Endothelial cell of umbilical vein (primary cell): ENCODE results near the gene NUMA1. TPM values are rescaled to one million over a fixed set of nuclear protein-coding genes. Genes with fewer than 3 reads are reported as not detected.

ENCODE experiments used
- BruUV-seq: library from RNA; stranded (reverse); fragments of 400-500 nt; replicated peaks from 2 replicates; lab custom pipeline; 2021; lab: Mats Ljungman, UMichigan
- CTCF ChIA-PET: fragments of 300-600, 350-600 bp; sonication (Branson Sonifier 250); formaldehyde crosslinking; loops from one replicate; lab custom pipeline; 2021; ENCODE audit warnings: antibody characterized with exemption, inconsistent platforms; lab: Charles Lee
- POLR2A ChIA-PET: fragments of 300-600, 350-600 bp; sonication (Branson Sonifier 250); formaldehyde crosslinking; loops from one replicate; lab custom pipeline; 2021; ENCODE audit warnings: antibody characterized with exemption, inconsistent platforms; lab: Charles Lee
- DNase-seq: peaks from one replicate; pipeline ENCODE4 v3.0.0-alpha.2; 2011; ENCODE audit warnings: low read depth, low spot score
- FAIRE-seq: peaks from 2 replicates; lab custom pipeline; 2011; peaks lifted over from hg19 to GRCh38; lab: Jason Lieb, UNC
- H2AFZ ChIP-seq: 2 replicates; pipeline ENCODE4 v1.6.0; 2012; ENCODE audit warnings: low read depth, low read length, control low read depth, inconsistent platforms
- H3K27ac ChIP-seq: 2 replicates; pipeline ENCODE4 v1.5.1; 2011; ENCODE audit warnings: low read depth, mild to moderate bottlenecking, control low read depth, low read length, moderate library complexity; ENCODE audit not compliant: insufficient read depth
- H3K27me3 ChIP-seq, 2 experiments: 2 replicates each; pipeline versions ENCODE4 v1.6.0 to v1.6.1; 2011; ENCODE audit warnings: low read length in 2 of 2, mixed read lengths in 1 of 2; ENCODE audit not compliant: control insufficient read depth in 2 of 2, insufficient read depth in 2 of 2
- H3K36me3 ChIP-seq, 2 experiments: 2 replicates in 1 of 2; 3 replicates in 1 of 2; pipeline ENCODE4 v1.5.1; 2011; ENCODE audit warnings: low read length in 2 of 2, mild to moderate bottlenecking in 1 of 2, moderate library complexity in 1 of 2; ENCODE audit not compliant: control insufficient read depth in 2 of 2, insufficient read depth in 2 of 2; ENCODE audit errors: extremely low read depth in 1 of 2
- H3K4me1 ChIP-seq: 3 replicates; pipeline ENCODE4 v1.5.1; 2011; ENCODE audit warnings: mild to moderate bottlenecking, low read length; ENCODE audit not compliant: control insufficient read depth, insufficient read depth; ENCODE audit errors: extremely low read depth
- H3K4me2 ChIP-seq: 2 replicates; pipeline ENCODE4 v1.6.1; 2011; ENCODE audit warnings: low read length, control low read depth, mixed read lengths; ENCODE audit not compliant: insufficient read depth
- H3K4me3 ChIP-seq, 3 experiments: fragments of 200-600 bp in 1 of 3; sonication (generic), shearing (Covaris generic) in 1 of 3; replicated peaks in 1 of 3; 2 replicates each; pipeline ENCODE4 v1.5.1; 2011 to 2016; ENCODE audit warnings: control low read depth in 3 of 3, low read length in 3 of 3, mild to moderate bottlenecking in 2 of 3, inconsistent platforms in 1 of 3, low read depth in 1 of 3, moderate library complexity in 1 of 3; ENCODE audit not compliant: insufficient read depth in 1 of 3
- H3K79me2 ChIP-seq: 2 replicates; pipeline ENCODE4 v1.6.0; 2012; ENCODE audit warnings: low read length, inconsistent platforms; ENCODE audit not compliant: control insufficient read depth, insufficient read depth
- H3K9ac ChIP-seq: replicated peaks from 2 replicates; pipeline ENCODE3; 2011; ENCODE audit warnings: low read length, control low read depth; ENCODE audit not compliant: insufficient read depth; ENCODE audit errors: extremely low read depth
- H3K9me1 ChIP-seq: replicated peaks from 3 replicates; pipeline ENCODE4 v1.6.0; 2011; ENCODE audit warnings: mild to moderate bottlenecking, low read length; ENCODE audit not compliant: control insufficient read depth, insufficient read depth; ENCODE audit errors: extremely low read depth
- H3K9me3 ChIP-seq: replicated peaks from 2 replicates; pipeline ENCODE4 v1.5.1; 2012; ENCODE audit warnings: low read length, inconsistent platforms; ENCODE audit not compliant: control insufficient read depth, insufficient read depth
- H4K20me1 ChIP-seq: replicated peaks from 2 replicates; pipeline ENCODE3; 2011; ENCODE audit warnings: mild to moderate bottlenecking, low read length; ENCODE audit not compliant: control insufficient read depth, insufficient read depth; ENCODE audit errors: extremely low read depth
- CTCF ChIP-seq, 2 donors: IDR thresholded peaks; 1 replicate in 1 of 2; 2 replicates in 1 of 2; pipeline ENCODE4 v1.5.1; 2011; ENCODE audit warnings: low read length in 2 of 2, mild to moderate bottlenecking in 2 of 2, moderate library complexity in 2 of 2, control low read depth in 1 of 2, inconsistent platforms in 1 of 2, low read depth in 1 of 2; ENCODE audit not compliant: insufficient read depth in 1 of 2; ENCODE audit errors: extremely low read depth in 1 of 2
- EZH2 ChIP-seq: IDR thresholded peaks from 2 replicates; pipeline ENCODE4 v1.6.1; 2012; ENCODE audit warnings: borderline replicate concordance, low read depth, mild to moderate bottlenecking, moderate library complexity, low read length, inconsistent platforms; ENCODE audit not compliant: severe bottlenecking
- FOS ChIP-seq: IDR thresholded peaks from 2 replicates; pipeline ENCODE4 v1.6.1; 2011; ENCODE audit warnings: mild to moderate bottlenecking, low read length, moderate library complexity, borderline replicate concordance; ENCODE audit not compliant: insufficient read depth
- GATA2 ChIP-seq: IDR thresholded peaks from 2 replicates; pipeline ENCODE4 v1.7.0; 2011; ENCODE audit warnings: low read depth, mild to moderate bottlenecking, moderate library complexity, mixed read lengths, low read length; ENCODE audit not compliant: insufficient read length, insufficient read depth
- JUN ChIP-seq: IDR thresholded peaks from 2 replicates; pipeline ENCODE4 v1.6.1; 2011; ENCODE audit warnings: borderline replicate concordance, low read depth; ENCODE audit not compliant: insufficient read length, insufficient read depth
- MAX ChIP-seq: IDR thresholded peaks from 2 replicates; pipeline ENCODE4 v1.6.1; 2011; ENCODE audit not compliant: insufficient read depth, insufficient read length
- MYC ChIP-seq: IDR thresholded peaks from one replicate; pipeline ENCODE4 v1.6.1; 2011; ENCODE audit warnings: mild to moderate bottlenecking, low read depth, low read length
- POLR2A ChIP-seq: IDR thresholded peaks from 2 replicates; pipeline ENCODE4 v1.6.1; 2012; ENCODE audit warnings: low read depth, mild to moderate bottlenecking, control low read depth, low read length
- POLR2AphosphoS5 ChIP-seq: IDR thresholded peaks from 2 replicates; pipeline ENCODE4 v1.6.1; 2012; ENCODE audit warnings: low read depth, mild to moderate bottlenecking, control low read depth, low read length, moderate library complexity; ENCODE audit not compliant: insufficient read depth
- dilution Hi-C: fragments of 300-500 bp; cut with MboI; formaldehyde crosslinking; loops from one replicate; pipeline ENCODE4 v1.15.0; 2019; ENCODE audit warnings: low sequenced_read_pairs; ENCODE audit not compliant: extremely low pct_ligation_motif_present
- intact Hi-C: fragments of 100-400 bp; cut with micrococcal nuclease; formaldehyde crosslinking; loops from one replicate; pipeline ENCODE4 v1.10.0; 2022
- polyA plus RNA-seq, 4 experiments: library from polyadenylated mRNA; depleted of rRNA in 3 of 4; stranded (reverse) in 3 of 4; unstranded in 1 of 4; fragments of >200 nt; gene quantifications; 2 replicates each; pipeline versions ENCODE4 v1.2.1 to v1.2.3, GENCODE V29; 2011 to 2012; ENCODE audit warnings: missing spikeins in 1 of 4
- total RNA-seq: library from RNA; stranded (reverse); gene quantifications from 2 replicates; pipeline ENCODE4 v1.2.3, GENCODE V29; 2021

NUMA1 gene
- total and polyA plus RNA-seq, 2 donors (not counting 3 experiments of a cell fraction or from before 2014, with no cell fraction given) = 120 to 164 TPM

- Histone ChIP-seq H4K20me1 (no peaks in the 10 kb centered on the region), H3K9me3 (no peaks in the 10 kb centered on the region), H3K27me3 (no peaks in the 10 kb centered on the region), H3K36me3 (no peaks in the 10 kb centered on the region), H3K4me2 (peak overlapping the region; percentile 75), H2AFZ (no peak overlapping the region), H3K4me1 (peaks cover 54% of the 10 kb centered on the region), H3K9ac (peak overlapping the region; percentile 35), H3K4me3 (peak overlapping the region in 1 of 3 experiments; percentile 4), H3K79me2 (peaks cover 85% of the 10 kb centered on the region), H3K9me1 (no peaks in the 10 kb centered on the region), H3K27ac (peak overlapping the region; percentile 65)
- dilution Hi-C loops (no loop called here), intact Hi-C loops (loop anchor here (1.0 kb wide), 2 partner anchors 8 to 31 kb away; partner anchors contain the start of genes LRRC51 and NUMA1)
- CTCF ChIA-PET = interaction anchor here (0.9 to 6.9 kb wide), 8 partner anchors 19 to 112 kb away, joined by 3 to 46 read pairs (median 4); no protein-coding TSS in a partner anchor
- TF ChIP-seq GATA2 (no peak), MYC (no peak), FOS (peak; percentile 77), CTCF (IDR thresholded peaks at IDR 0.05; ENCODE audit: extremely low read depth in 1 of 2, insufficient read depth in 1 of 2, low read depth in 1 of 2, low read length in 2 of 2) (no peak), EZH2 (no peak), JUN (peak; percentile 77), POLR2A (no peak), MAX (no peak), POLR2AphosphoS5 (peak; percentile 78)
- peak; percentile 80 for DNase-seq
- FAIRE-seq = peak; percentile 94
- POLR2A ChIA-PET = interaction anchor here (1.1 to 1.2 kb wide), 2 partner anchors 40 to 151 kb away, joined by 3 read pairs; partner anchors contain the start of gene ANAPC15
- BruUV-seq = TSS peak; percentile 24
Observed at GRCh38 chr11:72072348-72072747, 8.0 kb downstream of the NUMA1 start.
